GM12892 (cell line): ENCODE measurements around the gene SMCO2.

Experiments
- POLR2A ChIP-seq: IDR thresholded peaks from 2 replicates; pipeline ENCODE4 v1.6.1; 2011; ENCODE audit warnings: low read depth, low read length, control low read depth
- POLR2AphosphoS5 ChIP-seq: IDR thresholded peaks from 2 replicates; pipeline ENCODE4 v1.6.1; 2011; ENCODE audit warnings: low read depth, low read length, control low read depth

- TF ChIP-seq POLR2A = no peak
- no peak for TF ChIP-seq POLR2AphosphoS5
These were observed 74.5 kb downstream of the SMCO2 start for GRCh38 chr12:27521066-27521465.
